K562 (cell line): ENCODE data around the gene LRRC8E. TPM values are rescaled to one million over a fixed set of nuclear protein-coding genes. Genes with fewer than 3 reads are reported as not detected.

Source experiments
- CREM ChIP-seq: IDR thresholded peaks from 2 replicates; pipeline ENCODE4 v1.6.1; 2014; ENCODE audit warnings: antibody characterized with exemption, low read depth
- EP300 ChIP-seq: IDR thresholded peaks from 2 replicates; pipeline ENCODE4 v1.6.1; 2012; ENCODE audit warnings: low read length, improper control_type of control experiment
- PHB ChIP-seq: fragments of 250-450 bp; sonication (Bioruptor Pico); IDR thresholded peaks from 2 replicates; pipeline ENCODE4 v1.5.0; 2021
- POU5F1 ChIP-seq: fragments of 150-350 bp; IDR thresholded peaks from 2 replicates; pipeline ENCODE4 v1.6.1; 2014; ENCODE audit warnings: borderline replicate concordance, low read length, low read depth, mild to moderate bottlenecking; ENCODE audit not compliant: partially characterized antibody
- PRMT5 ChIP-seq: sonication (generic); formaldehyde crosslinking; IDR thresholded peaks from 2 replicates; pipeline ENCODE4 v1.5.0; 2020; ENCODE audit warnings: missing genetic modification reagents
- SETDB1 ChIP-seq: IDR thresholded peaks from one replicate; pipeline ENCODE4 v1.6.1; 2012; ENCODE audit warnings: low read length, control low read depth, inconsistent platforms
- polyA plus RNA-seq, 8 experiments: library from polyadenylated mRNA; depleted of rRNA in 4 of 8; stranded (reverse) in 5 of 8; unstranded in 3 of 8; fragments of >200 nt; fragmentation: Nextera tagmentation in 2 of 8; fragmentation: Illumina TruSeq in 1 of 8; extraction: Ambion mirVana in 2 of 8; extraction: Trizol in 1 of 8; gene quantifications; 2 replicates each; pipeline versions ENCODE4 v1.2.1 to v1.2.3, GENCODE V29; 2011 to 2014; ENCODE audit warnings: inconsistent platforms in 1 of 8, missing spikeins in 1 of 8
- total RNA-seq, 7 experiments: library from RNA; depleted of rRNA in 6 of 7; stranded (reverse); fragments of >200 nt in 6 of 7; fragmentation: Illumina TruSeq in 2 of 7; extraction: Trizol in 2 of 7; gene quantifications; 2 replicates each; pipeline versions ENCODE4 v1.2.1 to v1.2.3, GENCODE V29; 2011 to 2021; ENCODE audit warnings: low replicate concordance in 1 of 7
- TF ChIP-seq, protein P1 (sequence below): fragments of 200-600 bp; sonication (generic); IDR thresholded peaks from one replicate; pipeline ENCODE4 v1.6.1; 2012; ENCODE audit warnings: mild to moderate bottlenecking, low read depth, low read length, inconsistent platforms
- TF ChIP-seq, protein P2 (sequence below), 2 experiments: IDR thresholded peaks in 1 of 2; conservative IDR thresholded peaks in 1 of 2; 2 replicates each; pipeline ENCODE4 v1.6.1; 2016; ENCODE audit warnings: low read depth in 2 of 2, mild to moderate bottlenecking in 1 of 2, missing compliant biosample characterization in 1 of 2, missing genetic modification characterization in 1 of 2, moderate library complexity in 1 of 2
- TF ChIP-seq, protein P3 (sequence below): fragments of 250-450 bp; sonication (Bioruptor Pico); IDR thresholded peaks from 2 replicates; pipeline ENCODE4 v1.9.0; 2021; ENCODE audit warnings: mild to moderate bottlenecking, inconsistent platforms

The LRRC8E gene
- total and polyA plus RNA-seq, 9 of the 15 experiments (the other 6 are each of a cell fraction or from before 2014, with no cell fraction given) = 0.08 to 5.7 (median 3.5) TPM; not detected in 1

- TF ChIP-seq, protein P1, sequence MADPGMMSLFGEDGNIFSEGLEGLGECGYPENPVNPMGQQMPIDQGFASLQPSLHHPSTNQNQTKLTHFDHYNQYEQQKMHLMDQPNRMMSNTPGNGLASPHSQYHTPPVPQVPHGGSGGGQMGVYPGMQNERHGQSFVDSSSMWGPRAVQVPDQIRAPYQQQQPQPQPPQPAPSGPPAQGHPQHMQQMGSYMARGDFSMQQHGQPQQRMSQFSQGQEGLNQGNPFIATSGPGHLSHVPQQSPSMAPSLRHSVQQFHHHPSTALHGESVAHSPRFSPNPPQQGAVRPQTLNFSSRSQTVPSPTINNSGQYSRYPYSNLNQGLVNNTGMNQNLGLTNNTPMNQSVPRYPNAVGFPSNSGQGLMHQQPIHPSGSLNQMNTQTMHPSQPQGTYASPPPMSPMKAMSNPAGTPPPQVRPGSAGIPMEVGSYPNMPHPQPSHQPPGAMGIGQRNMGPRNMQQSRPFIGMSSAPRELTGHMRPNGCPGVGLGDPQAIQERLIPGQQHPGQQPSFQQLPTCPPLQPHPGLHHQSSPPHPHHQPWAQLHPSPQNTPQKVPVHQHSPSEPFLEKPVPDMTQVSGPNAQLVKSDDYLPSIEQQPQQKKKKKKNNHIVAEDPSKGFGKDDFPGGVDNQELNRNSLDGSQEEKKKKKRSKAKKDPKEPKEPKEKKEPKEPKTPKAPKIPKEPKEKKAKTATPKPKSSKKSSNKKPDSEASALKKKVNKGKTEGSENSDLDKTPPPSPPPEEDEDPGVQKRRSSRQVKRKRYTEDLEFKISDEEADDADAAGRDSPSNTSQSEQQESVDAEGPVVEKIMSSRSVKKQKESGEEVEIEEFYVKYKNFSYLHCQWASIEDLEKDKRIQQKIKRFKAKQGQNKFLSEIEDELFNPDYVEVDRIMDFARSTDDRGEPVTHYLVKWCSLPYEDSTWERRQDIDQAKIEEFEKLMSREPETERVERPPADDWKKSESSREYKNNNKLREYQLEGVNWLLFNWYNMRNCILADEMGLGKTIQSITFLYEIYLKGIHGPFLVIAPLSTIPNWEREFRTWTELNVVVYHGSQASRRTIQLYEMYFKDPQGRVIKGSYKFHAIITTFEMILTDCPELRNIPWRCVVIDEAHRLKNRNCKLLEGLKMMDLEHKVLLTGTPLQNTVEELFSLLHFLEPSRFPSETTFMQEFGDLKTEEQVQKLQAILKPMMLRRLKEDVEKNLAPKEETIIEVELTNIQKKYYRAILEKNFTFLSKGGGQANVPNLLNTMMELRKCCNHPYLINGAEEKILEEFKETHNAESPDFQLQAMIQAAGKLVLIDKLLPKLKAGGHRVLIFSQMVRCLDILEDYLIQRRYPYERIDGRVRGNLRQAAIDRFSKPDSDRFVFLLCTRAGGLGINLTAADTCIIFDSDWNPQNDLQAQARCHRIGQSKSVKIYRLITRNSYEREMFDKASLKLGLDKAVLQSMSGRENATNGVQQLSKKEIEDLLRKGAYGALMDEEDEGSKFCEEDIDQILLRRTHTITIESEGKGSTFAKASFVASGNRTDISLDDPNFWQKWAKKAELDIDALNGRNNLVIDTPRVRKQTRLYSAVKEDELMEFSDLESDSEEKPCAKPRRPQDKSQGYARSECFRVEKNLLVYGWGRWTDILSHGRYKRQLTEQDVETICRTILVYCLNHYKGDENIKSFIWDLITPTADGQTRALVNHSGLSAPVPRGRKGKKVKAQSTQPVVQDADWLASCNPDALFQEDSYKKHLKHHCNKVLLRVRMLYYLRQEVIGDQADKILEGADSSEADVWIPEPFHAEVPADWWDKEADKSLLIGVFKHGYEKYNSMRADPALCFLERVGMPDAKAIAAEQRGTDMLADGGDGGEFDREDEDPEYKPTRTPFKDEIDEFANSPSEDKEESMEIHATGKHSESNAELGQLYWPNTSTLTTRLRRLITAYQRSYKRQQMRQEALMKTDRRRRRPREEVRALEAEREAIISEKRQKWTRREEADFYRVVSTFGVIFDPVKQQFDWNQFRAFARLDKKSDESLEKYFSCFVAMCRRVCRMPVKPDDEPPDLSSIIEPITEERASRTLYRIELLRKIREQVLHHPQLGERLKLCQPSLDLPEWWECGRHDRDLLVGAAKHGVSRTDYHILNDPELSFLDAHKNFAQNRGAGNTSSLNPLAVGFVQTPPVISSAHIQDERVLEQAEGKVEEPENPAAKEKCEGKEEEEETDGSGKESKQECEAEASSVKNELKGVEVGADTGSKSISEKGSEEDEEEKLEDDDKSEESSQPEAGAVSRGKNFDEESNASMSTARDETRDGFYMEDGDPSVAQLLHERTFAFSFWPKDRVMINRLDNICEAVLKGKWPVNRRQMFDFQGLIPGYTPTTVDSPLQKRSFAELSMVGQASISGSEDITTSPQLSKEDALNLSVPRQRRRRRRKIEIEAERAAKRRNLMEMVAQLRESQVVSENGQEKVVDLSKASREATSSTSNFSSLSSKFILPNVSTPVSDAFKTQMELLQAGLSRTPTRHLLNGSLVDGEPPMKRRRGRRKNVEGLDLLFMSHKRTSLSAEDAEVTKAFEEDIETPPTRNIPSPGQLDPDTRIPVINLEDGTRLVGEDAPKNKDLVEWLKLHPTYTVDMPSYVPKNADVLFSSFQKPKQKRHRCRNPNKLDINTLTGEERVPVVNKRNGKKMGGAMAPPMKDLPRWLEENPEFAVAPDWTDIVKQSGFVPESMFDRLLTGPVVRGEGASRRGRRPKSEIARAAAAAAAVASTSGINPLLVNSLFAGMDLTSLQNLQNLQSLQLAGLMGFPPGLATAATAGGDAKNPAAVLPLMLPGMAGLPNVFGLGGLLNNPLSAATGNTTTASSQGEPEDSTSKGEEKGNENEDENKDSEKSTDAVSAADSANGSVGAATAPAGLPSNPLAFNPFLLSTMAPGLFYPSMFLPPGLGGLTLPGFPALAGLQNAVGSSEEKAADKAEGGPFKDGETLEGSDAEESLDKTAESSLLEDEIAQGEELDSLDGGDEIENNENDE = no peak
- TF ChIP-seq SETDB1 = no peak
- TF ChIP-seq PHB (CRISPR knock-in tag) = no peak
- TF ChIP-seq, protein P2, sequence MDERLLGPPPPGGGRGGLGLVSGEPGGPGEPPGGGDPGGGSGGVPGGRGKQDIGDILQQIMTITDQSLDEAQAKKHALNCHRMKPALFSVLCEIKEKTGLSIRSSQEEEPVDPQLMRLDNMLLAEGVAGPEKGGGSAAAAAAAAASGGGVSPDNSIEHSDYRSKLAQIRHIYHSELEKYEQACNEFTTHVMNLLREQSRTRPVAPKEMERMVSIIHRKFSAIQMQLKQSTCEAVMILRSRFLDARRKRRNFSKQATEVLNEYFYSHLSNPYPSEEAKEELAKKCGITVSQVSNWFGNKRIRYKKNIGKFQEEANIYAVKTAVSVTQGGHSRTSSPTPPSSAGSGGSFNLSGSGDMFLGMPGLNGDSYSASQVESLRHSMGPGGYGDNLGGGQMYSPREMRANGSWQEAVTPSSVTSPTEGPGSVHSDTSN (CRISPR knock-in tag; IDR thresholded peaks at IDR 0.05; ENCODE audit: low read depth) = no peak
- TF ChIP-seq, protein P2 (tag; conservative IDR thresholded peaks at IDR 0.05; ENCODE audit: low read depth) = no peak
- no peak for TF ChIP-seq PRMT5 (CRISPR knock-in tag)
- TF ChIP-seq CREM = no peak
- TF ChIP-seq POU5F1 = no peak
- TF ChIP-seq, protein P3, sequence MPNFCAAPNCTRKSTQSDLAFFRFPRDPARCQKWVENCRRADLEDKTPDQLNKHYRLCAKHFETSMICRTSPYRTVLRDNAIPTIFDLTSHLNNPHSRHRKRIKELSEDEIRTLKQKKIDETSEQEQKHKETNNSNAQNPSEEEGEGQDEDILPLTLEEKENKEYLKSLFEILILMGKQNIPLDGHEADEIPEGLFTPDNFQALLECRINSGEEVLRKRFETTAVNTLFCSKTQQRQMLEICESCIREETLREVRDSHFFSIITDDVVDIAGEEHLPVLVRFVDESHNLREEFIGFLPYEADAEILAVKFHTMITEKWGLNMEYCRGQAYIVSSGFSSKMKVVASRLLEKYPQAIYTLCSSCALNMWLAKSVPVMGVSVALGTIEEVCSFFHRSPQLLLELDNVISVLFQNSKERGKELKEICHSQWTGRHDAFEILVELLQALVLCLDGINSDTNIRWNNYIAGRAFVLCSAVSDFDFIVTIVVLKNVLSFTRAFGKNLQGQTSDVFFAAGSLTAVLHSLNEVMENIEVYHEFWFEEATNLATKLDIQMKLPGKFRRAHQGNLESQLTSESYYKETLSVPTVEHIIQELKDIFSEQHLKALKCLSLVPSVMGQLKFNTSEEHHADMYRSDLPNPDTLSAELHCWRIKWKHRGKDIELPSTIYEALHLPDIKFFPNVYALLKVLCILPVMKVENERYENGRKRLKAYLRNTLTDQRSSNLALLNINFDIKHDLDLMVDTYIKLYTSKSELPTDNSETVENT = no peak
- TF ChIP-seq EP300 = no peak
These were observed 17.5 kb upstream of the LRRC8E start (continued) for GRCh38 chr19:7870571-7871436.
